GM12892 (cell line): ENCODE results near the gene ATP10A.

Experiments
- POLR2A ChIP-seq: IDR thresholded peaks from 2 replicates; pipeline ENCODE4 v1.6.1; 2011; ENCODE audit warnings: low read depth, low read length, control low read depth
- POLR2AphosphoS5 ChIP-seq: IDR thresholded peaks from 2 replicates; pipeline ENCODE4 v1.6.1; 2011; ENCODE audit warnings: low read depth, low read length, control low read depth
- TAF1 ChIP-seq: IDR thresholded peaks from 2 replicates; pipeline ENCODE4 v1.6.1; 2011; ENCODE audit warnings: low read depth, mild to moderate bottlenecking, control low read depth, low read length, borderline replicate concordance

- TF ChIP-seq POLR2AphosphoS5 (no peak), TAF1 (no peak), POLR2A (no peak)
Measured at GRCh38 chr15:25875566-25875965, 12.4 kb upstream of the ATP10A start.
